ENCODE results near the gene GRK1. TPM values are rescaled to one million over a fixed set of nuclear protein-coding genes. Genes with fewer than 3 reads are reported as not detected.
A peak's percentile ranks its signal among the peaks of the same experiment; 100 is the strongest.

Gene GRK1
- total RNA-seq, 1 experiment from 2014 or later: 0.13 TPM

GRCh38 chr13:113756441-113757097 lies 89.5 kb downstream of the GRK1 start:
- no peak for DNase-seq (ENCODE audit: low spot score)

GRCh38 chr13:113758651-113759524 lies 91.9 kb downstream of the GRK1 start, which contains the start of gene TMEM255B:
TMEM255B (plus strand) TSS chr13:113759226; CDS start chr13:113759270, 44 bp downstream.
- DNase-seq (ENCODE audit: low spot score): peak; percentile 76

GRCh38 chr13:113759525-113760137 lies 92.6 kb downstream of the GRK1 start:
- peak; percentile 16 for DNase-seq (ENCODE audit: low spot score)

- no peak for DNase-seq (ENCODE audit: low spot score)
These were observed 94.1 kb downstream of the GRK1 start for GRCh38 chr13:113761136-113761535.

GRCh38 chr13:113762075-113762474 lies 95.1 kb downstream of the GRK1 start:
- DNase-seq (ENCODE audit: low spot score): no peak

- no peak for DNase-seq (ENCODE audit: low spot score)
These were observed 95.5 kb downstream of the GRK1 start for GRCh38 chr13:113762538-113762937.

GRCh38 chr13:113763254-113763653 lies 96.2 kb downstream of the GRK1 start:
- DNase-seq (ENCODE audit: low spot score): no peak

DNA sequence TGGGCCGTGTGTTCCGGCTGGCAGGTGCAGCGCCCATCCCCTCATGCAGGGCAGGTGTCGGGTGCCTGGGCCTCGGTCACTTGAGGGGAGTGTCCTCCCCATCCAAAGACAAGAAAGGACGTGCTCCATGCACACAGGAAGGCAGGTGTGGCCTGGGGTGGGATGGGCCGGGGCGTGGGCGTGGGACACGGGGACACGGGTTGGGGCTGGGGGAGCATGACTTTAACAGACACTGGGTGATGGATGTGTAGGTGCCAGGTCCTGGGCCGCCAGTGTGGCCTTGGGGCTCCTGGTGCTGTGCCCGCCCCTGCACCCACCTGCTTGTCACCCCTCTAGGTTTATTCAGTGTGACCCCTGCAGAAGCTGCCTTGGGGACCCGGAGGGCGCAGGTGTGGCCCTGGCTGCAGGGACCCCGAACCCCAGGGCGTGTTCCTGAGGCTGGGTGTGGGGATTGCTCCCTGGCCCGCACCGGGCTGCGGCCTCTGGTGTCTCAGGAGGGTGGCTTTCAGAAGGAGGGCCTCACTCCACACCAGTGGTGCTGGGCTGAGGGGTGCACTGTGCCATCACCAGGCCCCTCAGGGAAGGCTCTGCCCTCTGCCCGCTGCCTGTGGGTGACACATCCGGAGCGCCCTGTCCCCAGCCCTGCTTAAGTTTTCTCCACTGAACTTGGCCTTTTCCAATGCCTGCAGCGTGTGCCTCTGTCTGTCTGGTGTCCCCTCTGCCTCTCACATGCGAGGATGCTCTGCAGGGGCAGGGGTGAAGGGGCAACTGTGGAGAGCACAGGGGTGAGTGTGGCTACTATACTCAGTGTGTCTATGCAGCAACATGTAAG lies 97.2 kb downstream of the GRK1 start:
- DNase-seq (ENCODE audit: low spot score): no peak

DNA sequence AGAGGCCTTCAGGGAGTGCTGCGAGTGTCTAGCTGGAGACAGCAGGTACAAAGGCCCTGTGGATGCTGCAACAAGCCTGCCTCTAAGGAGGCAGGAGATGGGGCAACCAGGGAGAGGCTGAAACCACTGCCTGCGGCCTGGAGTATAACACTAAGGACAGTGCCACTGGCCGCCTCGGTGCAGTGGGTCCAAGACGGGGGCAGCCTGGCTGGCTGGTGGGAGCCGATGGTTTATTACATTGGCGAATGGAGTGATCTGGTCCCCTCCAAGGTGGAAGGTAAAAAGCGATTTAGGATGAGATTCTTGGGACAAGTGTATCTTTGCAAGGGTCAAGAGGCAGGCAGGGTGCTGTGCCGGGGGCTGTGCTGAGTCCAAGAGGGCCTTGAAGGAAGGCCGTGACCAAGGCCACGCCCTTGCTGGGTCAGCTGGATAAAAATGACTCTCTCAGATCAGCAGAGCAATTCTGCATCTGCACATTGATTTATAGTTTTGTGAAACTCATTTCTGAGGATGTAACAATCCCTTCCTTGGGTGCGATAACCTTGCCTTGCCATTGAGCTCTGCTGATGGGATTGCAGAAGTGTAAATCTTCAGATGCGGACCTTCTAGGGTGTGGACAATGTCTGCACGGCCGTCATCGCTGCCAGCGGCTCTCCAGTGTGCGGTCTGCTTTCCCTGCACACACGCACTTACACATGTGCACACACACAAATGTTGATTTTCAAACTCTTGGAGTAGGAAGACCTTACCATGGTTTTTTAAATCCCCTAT lies 98.0 kb downstream of the GRK1 start:
- no peak for DNase-seq (ENCODE audit: low spot score)

DNA sequence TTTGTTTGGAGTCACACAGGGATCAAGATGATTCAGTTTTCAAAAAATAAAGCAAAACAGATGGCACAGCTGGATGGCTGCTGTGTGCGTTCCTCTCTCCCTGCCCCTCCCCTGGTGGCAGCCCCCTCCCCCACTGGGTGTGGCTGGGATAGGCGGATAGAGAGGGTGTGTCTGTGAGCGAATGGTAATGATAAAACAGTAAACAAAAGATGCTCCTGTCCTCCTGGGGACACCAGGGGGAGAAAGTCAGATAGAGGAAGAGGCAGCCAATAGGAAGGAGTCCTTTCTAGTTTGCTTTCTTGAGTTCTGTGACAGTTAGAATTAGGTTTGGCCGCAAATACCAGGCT lies 98.5 kb downstream of the GRK1 start:
- no peak for DNase-seq (ENCODE audit: low spot score)

DNA sequence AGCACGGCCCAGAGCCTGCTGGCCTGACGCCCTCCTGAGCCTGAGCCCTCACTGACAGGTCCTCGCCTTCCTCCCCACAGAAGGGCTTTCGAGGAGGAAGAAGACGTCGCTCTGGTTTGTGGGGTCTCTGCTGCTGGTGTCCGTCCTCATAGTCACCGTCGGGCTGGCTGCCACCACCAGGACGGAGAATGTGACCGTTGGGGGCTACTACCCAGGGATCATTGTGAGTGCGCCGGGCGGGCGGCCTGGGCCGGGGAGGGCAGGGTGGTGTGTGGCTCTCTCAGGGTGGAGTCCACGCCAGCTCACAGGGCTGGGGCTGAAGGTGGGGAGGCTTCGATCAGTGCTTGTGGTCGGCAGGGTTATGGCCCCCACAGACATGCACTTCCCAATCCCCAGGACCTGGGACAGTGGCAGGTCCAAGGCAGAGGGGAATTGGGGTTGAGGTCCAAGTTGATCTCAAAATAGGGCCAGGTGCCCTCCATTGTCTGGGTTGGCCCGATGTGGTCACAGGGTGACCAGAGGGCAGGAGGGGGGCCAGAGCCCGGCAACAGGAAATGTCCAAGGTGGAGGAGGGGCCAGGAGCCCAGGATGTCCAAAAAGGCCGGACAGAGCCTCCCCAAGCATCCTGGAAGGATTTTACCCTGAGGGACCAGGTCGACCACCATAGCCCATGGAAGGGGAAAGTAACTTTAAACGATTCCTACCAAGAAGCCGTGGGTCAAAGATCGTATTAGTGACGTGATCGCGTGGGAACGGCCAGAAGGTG lies 99.2 kb downstream of the GRK1 start:
- no peak for DNase-seq (ENCODE audit: low spot score)

- no peak for DNase-seq (ENCODE audit: low spot score)
These were observed 100.3 kb downstream of the GRK1 start for GRCh38 chr13:113767366-113767765.

DNA sequence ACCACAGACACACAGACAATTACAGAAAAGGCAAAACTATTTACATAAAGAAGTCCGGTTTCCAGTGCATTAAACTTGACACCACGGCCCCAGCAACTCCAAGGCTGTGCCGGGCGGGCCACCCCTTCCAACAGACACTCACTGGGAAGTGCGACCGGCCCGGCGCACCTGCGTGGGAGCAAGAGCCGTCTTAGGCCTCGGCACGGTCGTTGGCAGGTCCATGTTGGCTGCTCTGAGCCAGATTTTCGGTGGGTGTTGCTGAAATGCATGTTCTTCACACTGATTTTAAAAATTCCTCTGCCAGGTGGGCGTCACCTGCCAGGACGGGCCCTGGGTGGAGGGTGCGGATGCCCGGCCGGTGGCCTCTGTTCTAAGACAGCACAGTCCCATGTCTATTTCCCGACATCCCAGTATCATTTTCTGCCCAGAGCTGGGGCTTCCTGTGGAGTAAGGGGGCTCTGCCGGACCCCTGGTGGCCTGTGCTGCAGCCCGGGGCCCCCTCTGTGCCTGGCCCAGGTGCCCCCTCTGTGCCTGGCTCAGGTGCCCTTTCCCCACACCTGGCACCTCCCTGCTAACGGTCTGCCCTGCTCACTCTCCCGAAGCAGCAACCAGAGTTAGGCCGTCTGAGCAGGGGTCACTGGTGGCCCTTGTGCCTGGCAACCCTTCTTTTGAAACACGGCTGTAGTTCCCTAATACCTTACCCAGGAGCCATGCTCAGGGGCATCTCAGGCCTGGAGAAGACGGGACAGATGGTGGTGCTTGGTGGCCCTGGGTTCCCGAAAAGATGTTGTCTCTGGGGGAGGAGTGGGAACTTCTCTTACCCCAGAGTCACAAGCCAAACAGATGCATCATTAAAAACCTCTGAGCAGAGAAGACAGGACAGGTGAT lies 101.2 kb downstream of the GRK1 start:
- no peak for DNase-seq (ENCODE audit: low spot score)

GRCh38 chr13:113769106-113769505 lies 102.1 kb downstream of the GRK1 start:
- no peak for DNase-seq (ENCODE audit: low spot score)

- DNase-seq (ENCODE audit: low spot score): no peak
These were observed 102.9 kb downstream of the GRK1 start for GRCh38 chr13:113769881-113770280.

DNA sequence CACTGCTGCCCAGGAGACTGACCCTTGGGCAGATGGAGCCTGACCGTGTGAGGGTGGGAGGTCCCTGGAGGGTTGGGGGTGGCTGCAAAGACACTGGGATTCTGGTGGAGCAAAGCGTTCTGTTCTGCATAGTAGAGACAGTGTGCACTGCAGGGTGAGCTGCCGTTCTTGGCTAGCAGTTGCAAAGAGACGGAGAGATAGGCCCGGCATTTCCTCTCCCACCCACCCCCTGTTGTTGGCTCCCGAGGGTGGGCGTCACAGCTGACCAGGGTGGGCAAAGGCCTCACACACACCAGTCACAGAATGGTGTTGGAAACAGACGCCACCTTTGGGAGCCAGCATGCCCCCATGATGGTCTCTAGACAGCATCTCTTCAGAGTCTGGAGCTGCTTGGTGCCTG lies 103.4 kb downstream of the GRK1 start:
- no peak for DNase-seq (ENCODE audit: low spot score)

- DNase-seq (ENCODE audit: low spot score): no peak
These were observed 103.9 kb downstream of the GRK1 start for GRCh38 chr13:113770937-113771336.

DNA sequence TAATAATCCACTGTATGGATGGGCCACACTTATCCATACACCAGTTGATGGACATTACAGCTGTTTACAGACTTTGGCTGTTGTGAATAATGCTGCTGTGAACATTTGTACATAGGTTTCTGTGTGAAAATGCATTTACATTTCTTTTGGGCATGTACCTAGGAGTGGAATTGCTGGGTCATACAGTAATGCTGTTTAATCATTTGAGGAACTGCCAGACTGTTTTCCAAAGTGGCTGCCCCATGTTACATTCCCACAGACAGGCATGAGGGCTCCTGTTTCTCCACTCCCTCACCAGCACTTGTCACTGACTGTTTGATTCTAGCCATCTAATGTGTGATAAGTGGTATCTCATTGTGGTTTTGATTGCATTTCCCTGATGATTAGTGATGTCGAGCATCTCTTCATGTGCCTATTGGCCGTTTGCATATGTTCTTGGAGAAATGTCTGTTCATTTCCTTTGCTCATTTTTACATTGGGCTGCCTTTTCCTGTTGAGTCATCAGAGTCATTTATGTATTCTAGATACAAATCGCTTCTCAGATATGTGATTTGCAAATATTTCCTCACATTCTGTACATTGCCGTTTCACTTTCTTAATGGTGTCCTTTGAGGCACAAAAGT lies 104.8 kb downstream of the GRK1 start:
- peak; percentile 41 for DNase-seq (ENCODE audit: low spot score)
